ENCODE data around the gene TCF4.

TCF4 gene

GRCh38 chr18:55414475-55414874 lies 173.5 kb downstream of the TCF4 start:
- H3K9ac ChIP-seq (ENCODE audit: low read depth, low read length) = no peak overlapping the region
- H3K4me2 ChIP-seq (ENCODE audit: low read length) = no peak overlapping the region
- H3K4me1 ChIP-seq (ENCODE audit: control insufficient read depth, insufficient read depth, low read length) = peaks cover 4% of the 10 kb centered on the region
- no peaks in the 10 kb centered on the region for H3K9me3 ChIP-seq (replicated peaks; ENCODE audit: low read length)
- H3K27me3 ChIP-seq (ENCODE audit: control insufficient read depth, insufficient read depth, low read length) = no peaks in the 10 kb centered on the region
- no peaks in the 10 kb centered on the region for H3K36me3 ChIP-seq (ENCODE audit: insufficient read depth, low read length)
- H3K4me3 ChIP-seq (ENCODE audit: low read length) = no peak overlapping the region

- Histone ChIP-seq H3K4me2 (ENCODE audit: low read length) (no peak overlapping the region), H3K9ac (ENCODE audit: low read depth, low read length) (no peak overlapping the region), H3K27me3 (ENCODE audit: control insufficient read depth, insufficient read depth, low read length) (no peaks in the 10 kb centered on the region), H3K4me1 (ENCODE audit: control insufficient read depth, insufficient read depth, low read length) (peaks cover 3% of the 10 kb centered on the region), H3K9me3 (replicated peaks; ENCODE audit: low read length) (no peaks in the 10 kb centered on the region), H3K36me3 (ENCODE audit: insufficient read depth, low read length) (no peaks in the 10 kb centered on the region), H3K4me3 (ENCODE audit: low read length) (no peak overlapping the region)
These were observed 174.5 kb downstream of the TCF4 start for GRCh38 chr18:55413474-55413873.

GRCh38 chr18:55407774-55408535 lies 180.0 kb downstream of the TCF4 start:
- Histone ChIP-seq H3K4me3 (ENCODE audit: low read length) (no peak overlapping the region), H3K9ac (ENCODE audit: low read depth, low read length) (no peak overlapping the region), H3K36me3 (ENCODE audit: insufficient read depth, low read length) (no peaks in the 10 kb centered on the region), H3K9me3 (replicated peaks; ENCODE audit: low read length) (no peaks in the 10 kb centered on the region), H3K27me3 (ENCODE audit: control insufficient read depth, insufficient read depth, low read length) (no peaks in the 10 kb centered on the region), H3K4me2 (ENCODE audit: low read length) (no peak overlapping the region), H3K4me1 (ENCODE audit: control insufficient read depth, insufficient read depth, low read length) (peaks cover 37% of the 10 kb centered on the region)

GRCh38 chr18:55407191-55407590 lies 180.8 kb downstream of the TCF4 start:
- peak overlapping the region; percentile 89 for H3K4me2 ChIP-seq (ENCODE audit: low read length)
- H3K4me3 ChIP-seq (ENCODE audit: low read length) = peak overlapping the region; percentile 68
- no peaks in the 10 kb centered on the region for H3K27me3 ChIP-seq (ENCODE audit: control insufficient read depth, insufficient read depth, low read length)
- H3K9me3 ChIP-seq (replicated peaks; ENCODE audit: low read length) = no peaks in the 10 kb centered on the region
- H3K36me3 ChIP-seq (ENCODE audit: insufficient read depth, low read length) = no peaks in the 10 kb centered on the region
- H3K4me1 ChIP-seq (ENCODE audit: control insufficient read depth, insufficient read depth, low read length) = peaks cover 41% of the 10 kb centered on the region
- H3K9ac ChIP-seq (ENCODE audit: low read depth, low read length) = peak overlapping the region; percentile 76

GRCh38 chr18:55406451-55406991 lies 181.5 kb downstream of the TCF4 start:
- Histone ChIP-seq H3K36me3 (ENCODE audit: insufficient read depth, low read length) (no peaks in the 10 kb centered on the region), H3K27me3 (ENCODE audit: control insufficient read depth, insufficient read depth, low read length) (no peaks in the 10 kb centered on the region), H3K4me1 (ENCODE audit: control insufficient read depth, insufficient read depth, low read length) (peaks cover 48% of the 10 kb centered on the region), H3K9ac (ENCODE audit: low read depth, low read length) (peak overlapping the region; percentile 76), H3K4me3 (ENCODE audit: low read length) (peak overlapping the region; percentile 68), H3K4me2 (ENCODE audit: low read length) (peak overlapping the region; percentile 89), H3K9me3 (replicated peaks; ENCODE audit: low read length) (no peaks in the 10 kb centered on the region)

GRCh38 chr18:55405893-55406406 lies 182.0 kb downstream of the TCF4 start:
- Histone ChIP-seq H3K27me3 (ENCODE audit: control insufficient read depth, insufficient read depth, low read length) (no peaks in the 10 kb centered on the region), H3K4me2 (ENCODE audit: low read length) (peak overlapping the region; percentile 89), H3K9ac (ENCODE audit: low read depth, low read length) (peak overlapping the region; percentile 76), H3K9me3 (replicated peaks; ENCODE audit: low read length) (no peaks in the 10 kb centered on the region), H3K4me3 (ENCODE audit: low read length) (peak overlapping the region; percentile 68), H3K36me3 (ENCODE audit: insufficient read depth, low read length) (no peaks in the 10 kb centered on the region), H3K4me1 (ENCODE audit: control insufficient read depth, insufficient read depth, low read length) (peaks cover 53% of the 10 kb centered on the region)

- H3K4me3 ChIP-seq (ENCODE audit: low read length) = peak overlapping the region; percentile 34
- H3K9ac ChIP-seq (ENCODE audit: low read depth, low read length) = peak overlapping the region; percentile 56
- H3K4me1 ChIP-seq (ENCODE audit: control insufficient read depth, insufficient read depth, low read length) = peaks cover 58% of the 10 kb centered on the region
- H3K4me2 ChIP-seq (ENCODE audit: low read length) = peak overlapping the region; percentile 89
- H3K36me3 ChIP-seq (ENCODE audit: insufficient read depth, low read length) = no peaks in the 10 kb centered on the region
- H3K9me3 ChIP-seq (replicated peaks; ENCODE audit: low read length) = no peaks in the 10 kb centered on the region
- no peaks in the 10 kb centered on the region for H3K27me3 ChIP-seq (ENCODE audit: control insufficient read depth, insufficient read depth, low read length)
These were observed 182.5 kb downstream of the TCF4 start for GRCh38 chr18:55405475-55405874.

GRCh38 chr18:55404832-55405465 lies 183.0 kb downstream of the TCF4 start:
- Histone ChIP-seq H3K4me1 (ENCODE audit: control insufficient read depth, insufficient read depth, low read length) (peaks cover 63% of the 10 kb centered on the region), H3K27me3 (ENCODE audit: control insufficient read depth, insufficient read depth, low read length) (no peaks in the 10 kb centered on the region), H3K4me3 (ENCODE audit: low read length) (peak overlapping the region; percentile 40), H3K9ac (ENCODE audit: low read depth, low read length) (peak overlapping the region; percentile 56), H3K4me2 (ENCODE audit: low read length) (peak overlapping the region; percentile 89), H3K36me3 (ENCODE audit: insufficient read depth, low read length) (no peaks in the 10 kb centered on the region), H3K9me3 (replicated peaks; ENCODE audit: low read length) (no peaks in the 10 kb centered on the region)

GRCh38 chr18:55404136-55404830 lies 183.7 kb downstream of the TCF4 start:
- Histone ChIP-seq H3K4me3 (ENCODE audit: low read length) (peak overlapping the region; percentile 40), H3K4me2 (ENCODE audit: low read length) (peak overlapping the region; percentile 89), H3K36me3 (ENCODE audit: insufficient read depth, low read length) (no peaks in the 10 kb centered on the region), H3K9ac (ENCODE audit: low read depth, low read length) (peak overlapping the region; percentile 56), H3K9me3 (replicated peaks; ENCODE audit: low read length) (no peaks in the 10 kb centered on the region), H3K4me1 (ENCODE audit: control insufficient read depth, insufficient read depth, low read length) (peaks cover 68% of the 10 kb centered on the region), H3K27me3 (ENCODE audit: control insufficient read depth, insufficient read depth, low read length) (no peaks in the 10 kb centered on the region)

- Histone ChIP-seq H3K9me3 (replicated peaks; ENCODE audit: low read length) (no peaks in the 10 kb centered on the region), H3K4me1 (ENCODE audit: control insufficient read depth, insufficient read depth, low read length) (peaks cover 76% of the 10 kb centered on the region), H3K4me2 (ENCODE audit: low read length) (peak overlapping the region; percentile 89), H3K27me3 (ENCODE audit: control insufficient read depth, insufficient read depth, low read length) (no peaks in the 10 kb centered on the region), H3K9ac (ENCODE audit: low read depth, low read length) (peak overlapping the region; percentile 73), H3K4me3 (ENCODE audit: low read length) (peak overlapping the region; percentile 68), H3K36me3 (ENCODE audit: insufficient read depth, low read length) (no peaks in the 10 kb centered on the region)
These were observed 184.5 kb downstream of the TCF4 start for GRCh38 chr18:55403421-55403949.

Measured in skeletal muscle satellite cell (primary cell).